K562 (cell line): ENCODE data around the gene KIF26A. TPM values are rescaled to one million over a fixed set of nuclear protein-coding genes. Genes with fewer than 3 reads are reported as not detected.

ENCODE experiments used
- ATF1 ChIP-seq, 2 experiments: fragments of 450-650 bp in 1 of 2; IDR thresholded peaks; 2 replicates each; pipeline ENCODE4 v1.6.1; 2016; ENCODE audit warnings: missing compliant biosample characterization in 1 of 2, missing genetic modification characterization in 1 of 2
- NFATC3 ChIP-seq: fragments of 450-650 bp; IDR thresholded peaks from 2 replicates; pipeline ENCODE4 v1.6.1; 2017; ENCODE audit warnings: mild to moderate bottlenecking
- ZEB2 ChIP-seq: fragments of 450-650 bp; IDR thresholded peaks from 2 replicates; pipeline ENCODE4 v1.6.1; 2016
- ZNF212 ChIP-seq: fragments of 450-650 bp; formaldehyde crosslinking; IDR thresholded peaks from 2 replicates; pipeline ENCODE4 v1.4.0; 2020; ENCODE audit warnings: mild to moderate bottlenecking
- ZNF224 ChIP-seq: sonication (generic); formaldehyde crosslinking; IDR thresholded peaks from 2 replicates; pipeline ENCODE4 v1.8.0; 2022; ENCODE audit warnings: mild to moderate bottlenecking, missing genetic modification reagents
- polyA plus RNA-seq, 8 experiments: library from polyadenylated mRNA; depleted of rRNA in 4 of 8; stranded (reverse) in 5 of 8; unstranded in 3 of 8; fragments of >200 nt; fragmentation: Nextera tagmentation in 2 of 8; fragmentation: Illumina TruSeq in 1 of 8; extraction: Ambion mirVana in 2 of 8; extraction: Trizol in 1 of 8; gene quantifications; 2 replicates each; pipeline versions ENCODE4 v1.2.1 to v1.2.3, GENCODE V29; 2011 to 2014; ENCODE audit warnings: inconsistent platforms in 1 of 8, missing spikeins in 1 of 8
- total RNA-seq, 7 experiments: library from RNA; depleted of rRNA in 6 of 7; stranded (reverse); fragments of >200 nt in 6 of 7; fragmentation: Illumina TruSeq in 2 of 7; extraction: Trizol in 2 of 7; gene quantifications; 2 replicates each; pipeline versions ENCODE4 v1.2.1 to v1.2.3, GENCODE V29; 2011 to 2021; ENCODE audit warnings: low replicate concordance in 1 of 7
- TF ChIP-seq, protein P1 (sequence below), 2 experiments: fragments of 450-650 bp in 1 of 2; sonication (generic) in 1 of 2; formaldehyde crosslinking in 1 of 2; IDR thresholded peaks; 2 replicates each; pipeline versions ENCODE4 v1.7.1 to v1.9.0; 2016 to 2022; ENCODE audit warnings: inconsistent platforms in 1 of 2, mild to moderate bottlenecking in 1 of 2, missing genetic modification reagents in 1 of 2
- TF ChIP-seq, protein P2 (sequence below): sonication (generic); formaldehyde crosslinking; IDR thresholded peaks from 2 replicates; pipeline ENCODE4 v1.8.0; 2022; ENCODE audit warnings: mild to moderate bottlenecking, missing genetic modification reagents
- TF ChIP-seq, protein P3 (sequence below): fragments of 250-450 bp; sonication (Bioruptor Pico); IDR thresholded peaks from 2 replicates; pipeline ENCODE4 v1.5.1; 2021; ENCODE audit warnings: mild to moderate bottlenecking

KIF26A gene
- total and polyA plus RNA-seq, 9 of the 15 experiments (the other 6 are each of a cell fraction or from before 2014, with no cell fraction given) = 0.04 TPM; not detected in 8

DNA sequence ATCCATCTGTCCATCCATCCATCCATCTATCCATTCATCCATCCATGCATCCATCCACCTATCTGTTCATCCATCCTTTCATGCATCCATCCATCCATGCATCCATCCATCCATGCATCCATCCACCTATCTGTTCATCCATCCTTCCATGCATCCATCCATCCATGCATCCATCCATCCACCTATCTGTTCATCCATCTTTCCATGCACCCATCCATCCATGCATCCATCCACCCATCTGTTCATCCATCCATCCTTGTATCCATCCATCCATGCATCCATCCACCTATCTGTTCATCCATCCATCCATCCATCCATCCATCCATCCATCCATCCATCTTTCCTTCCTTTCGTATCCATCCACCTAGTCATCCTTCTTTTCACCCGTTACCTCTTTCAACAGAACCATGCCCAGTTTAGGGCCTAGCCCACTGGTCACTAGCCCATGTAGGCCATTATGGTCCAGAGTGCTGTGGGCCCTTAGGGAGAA is 66.3 kb downstream of the KIF26A start (continued):
- TF ChIP-seq, protein P1, sequence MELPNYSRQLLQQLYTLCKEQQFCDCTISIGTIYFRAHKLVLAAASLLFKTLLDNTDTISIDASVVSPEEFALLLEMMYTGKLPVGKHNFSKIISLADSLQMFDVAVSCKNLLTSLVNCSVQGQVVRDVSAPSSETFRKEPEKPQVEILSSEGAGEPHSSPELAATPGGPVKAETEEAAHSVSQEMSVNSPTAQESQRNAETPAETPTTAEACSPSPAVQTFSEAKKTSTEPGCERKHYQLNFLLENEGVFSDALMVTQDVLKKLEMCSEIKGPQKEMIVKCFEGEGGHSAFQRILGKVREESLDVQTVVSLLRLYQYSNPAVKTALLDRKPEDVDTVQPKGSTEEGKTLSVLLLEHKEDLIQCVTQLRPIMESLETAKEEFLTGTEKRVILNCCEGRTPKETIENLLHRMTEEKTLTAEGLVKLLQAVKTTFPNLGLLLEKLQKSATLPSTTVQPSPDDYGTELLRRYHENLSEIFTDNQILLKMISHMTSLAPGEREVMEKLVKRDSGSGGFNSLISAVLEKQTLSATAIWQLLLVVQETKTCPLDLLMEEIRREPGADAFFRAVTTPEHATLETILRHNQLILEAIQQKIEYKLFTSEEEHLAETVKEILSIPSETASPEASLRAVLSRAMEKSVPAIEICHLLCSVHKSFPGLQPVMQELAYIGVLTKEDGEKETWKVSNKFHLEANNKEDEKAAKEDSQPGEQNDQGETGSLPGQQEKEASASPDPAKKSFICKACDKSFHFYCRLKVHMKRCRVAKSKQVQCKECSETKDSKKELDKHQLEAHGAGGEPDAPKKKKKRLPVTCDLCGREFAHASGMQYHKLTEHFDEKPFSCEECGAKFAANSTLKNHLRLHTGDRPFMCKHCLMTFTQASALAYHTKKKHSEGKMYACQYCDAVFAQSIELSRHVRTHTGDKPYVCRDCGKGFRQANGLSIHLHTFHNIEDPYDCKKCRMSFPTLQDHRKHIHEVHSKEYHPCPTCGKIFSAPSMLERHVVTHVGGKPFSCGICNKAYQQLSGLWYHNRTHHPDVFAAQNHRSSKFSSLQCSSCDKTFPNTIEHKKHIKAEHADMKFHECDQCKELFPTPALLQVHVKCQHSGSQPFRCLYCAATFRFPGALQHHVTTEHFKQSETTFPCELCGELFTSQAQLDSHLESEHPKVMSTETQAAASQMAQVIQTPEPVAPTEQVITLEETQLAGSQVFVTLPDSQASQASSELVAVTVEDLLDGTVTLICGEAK (IDR thresholded peaks at IDR 0.05) = no peak
- TF ChIP-seq, protein P1 (CRISPR knock-in tag; IDR thresholded peaks at IDR 0.05) = no peak
- no peak for TF ChIP-seq ZNF212 (CRISPR knock-in tag)
- no peak for TF ChIP-seq NFATC3
- TF ChIP-seq ATF1 (CRISPR knock-in tag; IDR thresholded peaks at IDR 0.05) = no peak
- no peak for TF ChIP-seq ATF1 (tag; IDR thresholded peaks at IDR 0.05)
- TF ChIP-seq, protein P2, sequence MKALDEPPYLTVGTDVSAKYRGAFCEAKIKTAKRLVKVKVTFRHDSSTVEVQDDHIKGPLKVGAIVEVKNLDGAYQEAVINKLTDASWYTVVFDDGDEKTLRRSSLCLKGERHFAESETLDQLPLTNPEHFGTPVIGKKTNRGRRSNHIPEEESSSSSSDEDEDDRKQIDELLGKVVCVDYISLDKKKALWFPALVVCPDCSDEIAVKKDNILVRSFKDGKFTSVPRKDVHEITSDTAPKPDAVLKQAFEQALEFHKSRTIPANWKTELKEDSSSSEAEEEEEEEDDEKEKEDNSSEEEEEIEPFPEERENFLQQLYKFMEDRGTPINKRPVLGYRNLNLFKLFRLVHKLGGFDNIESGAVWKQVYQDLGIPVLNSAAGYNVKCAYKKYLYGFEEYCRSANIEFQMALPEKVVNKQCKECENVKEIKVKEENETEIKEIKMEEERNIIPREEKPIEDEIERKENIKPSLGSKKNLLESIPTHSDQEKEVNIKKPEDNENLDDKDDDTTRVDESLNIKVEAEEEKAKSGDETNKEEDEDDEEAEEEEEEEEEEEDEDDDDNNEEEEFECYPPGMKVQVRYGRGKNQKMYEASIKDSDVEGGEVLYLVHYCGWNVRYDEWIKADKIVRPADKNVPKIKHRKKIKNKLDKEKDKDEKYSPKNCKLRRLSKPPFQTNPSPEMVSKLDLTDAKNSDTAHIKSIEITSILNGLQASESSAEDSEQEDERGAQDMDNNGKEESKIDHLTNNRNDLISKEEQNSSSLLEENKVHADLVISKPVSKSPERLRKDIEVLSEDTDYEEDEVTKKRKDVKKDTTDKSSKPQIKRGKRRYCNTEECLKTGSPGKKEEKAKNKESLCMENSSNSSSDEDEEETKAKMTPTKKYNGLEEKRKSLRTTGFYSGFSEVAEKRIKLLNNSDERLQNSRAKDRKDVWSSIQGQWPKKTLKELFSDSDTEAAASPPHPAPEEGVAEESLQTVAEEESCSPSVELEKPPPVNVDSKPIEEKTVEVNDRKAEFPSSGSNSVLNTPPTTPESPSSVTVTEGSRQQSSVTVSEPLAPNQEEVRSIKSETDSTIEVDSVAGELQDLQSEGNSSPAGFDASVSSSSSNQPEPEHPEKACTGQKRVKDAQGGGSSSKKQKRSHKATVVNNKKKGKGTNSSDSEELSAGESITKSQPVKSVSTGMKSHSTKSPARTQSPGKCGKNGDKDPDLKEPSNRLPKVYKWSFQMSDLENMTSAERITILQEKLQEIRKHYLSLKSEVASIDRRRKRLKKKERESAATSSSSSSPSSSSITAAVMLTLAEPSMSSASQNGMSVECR (CRISPR knock-in tag) = no peak
- TF ChIP-seq, protein P3, sequence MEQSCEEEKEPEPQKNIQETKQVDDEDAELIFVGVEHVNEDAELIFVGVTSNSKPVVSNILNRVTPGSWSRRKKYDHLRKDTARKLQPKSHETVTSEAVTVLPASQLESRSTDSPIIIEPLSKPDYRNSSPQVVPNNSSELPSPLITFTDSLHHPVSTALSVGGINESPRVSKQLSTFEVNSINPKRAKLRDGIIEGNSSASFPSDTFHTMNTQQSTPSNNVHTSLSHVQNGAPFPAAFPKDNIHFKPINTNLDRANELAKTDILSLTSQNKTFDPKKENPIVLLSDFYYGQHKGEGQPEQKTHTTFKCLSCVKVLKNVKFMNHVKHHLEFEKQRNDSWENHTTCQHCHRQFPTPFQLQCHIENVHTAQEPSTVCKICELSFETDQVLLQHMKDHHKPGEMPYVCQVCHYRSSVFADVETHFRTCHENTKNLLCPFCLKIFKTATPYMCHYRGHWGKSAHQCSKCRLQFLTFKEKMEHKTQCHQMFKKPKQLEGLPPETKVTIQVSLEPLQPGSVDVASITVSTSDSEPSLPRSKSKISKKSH = no peak
- no peak for TF ChIP-seq ZEB2
- TF ChIP-seq ZNF224 (CRISPR knock-in tag) = no peak
- TF ChIP-seq, all 486 proteins: peak for 0
